HG03196 (cell line): ENCODE data around the gene TANK.
A peak's percentile ranks its signal among the peaks of the same experiment; 100 is the strongest.
"Not testable (repeated sequence)": the region's sequence is repeated elsewhere in the genome, so short reads cannot be mapped to it uniquely, and the experiment has no call there.

ENCODE experiments used
- ATAC-seq: cut with Tn5 transposase; IDR thresholded peaks from one replicate; pipeline ENCODE4 v1.9.1; 2021; ENCODE audit not compliant: unreplicated experiment

TANK gene

DNA sequence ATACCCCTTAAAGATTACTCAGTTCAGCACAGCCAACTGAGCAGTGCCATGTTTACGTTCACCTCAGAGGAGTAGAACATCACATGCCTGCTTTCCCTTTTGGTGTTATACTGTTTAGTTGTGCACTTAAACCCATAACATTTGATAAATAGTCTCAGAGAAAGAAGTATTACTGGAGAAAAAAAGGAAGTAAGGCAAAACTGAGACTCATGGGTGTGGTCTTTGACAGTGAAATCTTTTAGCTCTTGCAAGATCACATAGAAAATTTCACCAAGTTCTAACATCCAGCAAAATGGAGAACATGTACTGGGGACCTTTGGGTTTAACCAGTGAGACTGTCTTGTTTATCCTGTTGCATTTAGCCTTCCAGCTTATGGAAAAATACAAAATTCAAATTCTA, 5.6 kb downstream of the TANK start:
- no peak for ATAC-seq

DNA sequence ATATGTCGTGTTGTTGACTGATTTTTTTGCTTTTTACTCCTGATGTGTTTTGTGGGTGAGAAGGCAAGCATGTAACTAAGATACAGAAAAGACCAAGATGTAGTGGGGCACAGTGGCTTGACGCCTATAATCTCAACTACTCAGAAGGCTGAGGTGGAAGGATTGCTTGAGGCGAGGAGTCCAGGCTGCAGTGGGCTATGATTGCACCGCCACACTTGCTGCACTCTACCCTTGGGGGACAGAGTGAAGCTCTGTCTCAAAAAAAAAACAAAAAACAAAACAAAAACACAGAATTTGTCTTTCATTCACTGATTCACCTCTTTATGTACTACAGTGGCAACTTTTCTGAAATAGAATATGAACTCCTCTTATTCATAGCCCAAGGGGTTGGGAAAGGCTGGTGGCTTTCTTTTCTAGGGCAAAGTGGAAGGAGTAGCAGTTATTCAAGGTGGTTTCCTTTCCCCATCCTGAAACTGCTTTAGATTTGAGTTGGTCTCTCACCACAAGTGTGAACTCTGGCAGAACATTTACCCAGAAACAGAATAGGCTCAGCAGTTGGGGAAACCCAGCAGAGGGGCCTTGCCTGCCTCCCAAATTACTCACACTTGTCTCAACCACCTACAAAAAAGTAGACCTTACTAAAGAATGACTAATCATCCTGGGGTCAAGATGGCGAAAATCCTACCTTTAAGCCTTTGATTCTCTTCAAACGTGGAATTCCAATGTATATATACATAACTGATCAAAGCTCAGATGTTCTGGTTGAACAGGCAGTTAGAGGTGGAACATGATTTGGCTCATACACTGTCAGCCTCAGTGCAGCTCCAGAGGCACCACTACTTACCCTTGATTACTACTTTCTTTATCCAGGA, 6.5 kb downstream of the TANK start:
- peak; percentile 88 for ATAC-seq

GRCh38 chr2:161169335-161169734, 9.1 kb downstream of the TANK start:
- no peak for ATAC-seq

DNA sequence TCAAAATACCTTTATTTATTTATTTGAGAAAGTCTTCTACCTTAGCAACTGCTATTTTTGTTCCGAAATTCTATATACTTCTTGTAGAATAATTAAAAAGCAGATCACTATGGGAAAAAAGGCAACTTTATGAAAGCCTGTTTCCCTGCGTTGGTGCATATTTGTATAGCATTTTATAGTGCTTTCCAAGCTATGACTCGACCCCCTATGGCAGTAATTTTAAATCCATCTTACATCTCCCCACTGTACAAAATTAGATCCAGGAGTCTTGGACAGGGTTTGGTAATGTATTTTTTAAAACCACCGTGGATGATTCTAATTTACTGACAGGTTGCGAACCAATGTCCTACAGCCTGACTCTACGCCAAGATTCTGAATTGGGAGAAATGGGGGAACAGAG, 10.1 kb downstream of the TANK start:
- no peak for ATAC-seq

- ATAC-seq = no peak
These were observed 11.0 kb downstream of the TANK start for GRCh38 chr2:161170958-161171932.

DNA sequence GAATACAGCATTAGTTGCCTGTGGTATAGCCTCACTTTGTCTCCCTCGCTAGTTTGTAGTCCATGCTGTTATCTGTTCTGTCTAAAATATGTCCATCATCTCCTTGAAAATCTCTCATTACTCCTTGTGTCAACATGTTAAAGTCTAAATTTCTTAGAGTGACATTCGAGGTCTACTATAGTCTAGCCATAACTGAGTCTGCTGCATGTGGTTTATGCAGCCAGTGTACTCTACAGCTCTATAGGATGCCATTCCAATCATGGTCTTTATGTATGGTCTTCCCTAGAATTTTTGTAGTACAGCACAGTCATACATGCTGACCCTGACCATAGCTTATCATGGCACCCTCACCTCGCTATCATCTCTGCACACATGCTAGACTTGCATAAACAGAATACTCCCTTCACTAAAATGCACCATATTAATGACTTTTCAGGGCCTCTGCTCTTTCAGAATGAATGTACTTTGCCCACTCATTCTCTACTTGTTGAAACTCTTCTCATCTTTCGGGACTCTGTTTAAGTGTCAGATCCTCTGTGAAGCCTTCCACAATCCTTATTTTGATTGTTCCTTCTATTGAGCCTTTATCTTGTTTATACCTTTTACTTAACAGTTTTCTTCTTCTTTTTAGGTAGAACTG, 12.8 kb downstream of the TANK start:
- peak; percentile 52 for ATAC-seq

DNA sequence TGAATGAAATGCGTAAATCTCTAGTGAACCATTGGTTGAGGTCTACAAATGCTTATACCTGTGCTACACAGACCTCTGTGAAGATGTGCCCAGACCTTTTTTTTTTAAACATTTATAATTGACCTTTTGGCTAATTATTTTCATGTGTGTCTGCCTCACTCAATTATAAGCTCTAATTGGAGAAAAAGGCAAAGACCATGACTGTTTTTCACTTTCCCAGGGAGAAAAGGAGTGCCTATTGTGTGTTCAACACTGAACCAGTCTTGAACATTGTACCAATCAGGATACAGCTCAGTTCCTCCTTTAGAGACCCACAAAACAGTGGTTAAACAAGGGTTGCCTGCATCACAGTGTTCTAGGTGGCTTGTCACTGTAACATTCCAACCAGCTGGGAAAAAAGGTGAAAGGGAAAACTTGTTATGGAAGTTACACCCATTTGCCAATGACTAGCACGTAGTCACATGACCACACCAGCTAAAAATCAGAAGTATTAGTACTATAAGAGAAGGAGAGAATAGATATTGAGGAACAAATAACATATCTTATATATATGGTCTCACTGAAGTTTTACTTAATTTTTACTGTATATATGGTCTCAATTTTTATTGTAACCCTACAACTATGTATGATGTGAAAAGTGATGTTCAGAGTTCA, 13.4 kb downstream of the TANK start:
- ATAC-seq = peak; percentile 23

DNA sequence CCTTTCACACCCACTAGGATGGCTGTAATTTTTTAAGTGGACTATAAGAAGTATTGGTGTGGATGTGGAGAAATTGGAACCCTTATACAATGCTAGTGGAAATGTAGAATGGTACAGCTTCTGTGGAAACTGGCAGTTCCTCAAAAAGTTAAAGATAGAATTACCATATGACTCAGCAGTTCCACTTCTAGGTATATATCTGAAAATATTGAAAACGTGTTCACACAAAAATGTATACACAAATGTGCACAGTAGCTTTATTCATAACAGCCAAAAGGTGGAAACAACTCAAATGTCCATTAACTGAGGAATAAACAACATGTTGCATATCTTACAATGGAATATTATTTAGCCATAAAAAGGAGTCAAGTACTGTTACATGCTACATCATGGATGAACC, 17.7 kb downstream of the TANK start:
- ATAC-seq = no peak

DNA sequence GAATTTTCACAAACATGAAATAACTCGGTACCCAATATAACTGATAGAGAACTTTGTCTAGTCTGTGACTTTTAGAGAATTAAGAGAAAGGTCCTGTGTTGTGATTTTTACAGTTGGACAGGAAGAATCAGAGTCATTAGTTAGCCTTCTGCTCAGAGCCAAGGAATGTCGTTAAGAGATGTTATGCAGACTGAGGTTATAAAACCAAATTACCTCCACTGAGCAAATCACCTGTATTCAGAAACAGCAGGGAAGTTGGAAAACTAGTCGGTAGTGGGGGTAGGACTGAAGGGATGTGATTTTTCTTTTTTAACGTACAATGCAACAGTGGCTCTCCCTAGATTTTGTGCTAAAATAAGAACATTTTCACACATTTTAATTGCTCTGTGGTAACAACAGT, 18.5 kb downstream of the TANK start:
- no peak for ATAC-seq

- no peak for ATAC-seq
These were observed 29.8 kb downstream of the TANK start for GRCh38 chr2:161190050-161190449.

DNA sequence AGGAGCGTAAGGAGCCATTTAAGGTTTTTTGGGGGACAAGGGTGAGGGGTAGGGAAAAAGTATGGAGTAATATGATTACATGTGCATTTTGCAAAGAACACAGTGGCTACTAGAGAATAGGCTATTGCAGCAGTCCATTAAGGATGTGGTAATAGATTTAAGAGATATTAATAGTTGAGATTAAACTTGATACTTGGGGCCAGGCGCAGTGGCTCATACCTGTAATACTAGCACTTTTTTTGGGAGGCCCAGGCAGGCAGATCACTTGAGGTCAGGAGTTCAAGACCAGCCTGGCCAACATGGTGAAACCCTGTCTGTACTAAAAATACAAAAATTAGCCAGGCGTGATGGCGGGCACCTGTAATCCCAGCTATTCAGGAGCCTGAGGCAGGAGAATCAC, 35.4 kb downstream of the TANK start:
- not testable (repeated sequence) for ATAC-seq

DNA sequence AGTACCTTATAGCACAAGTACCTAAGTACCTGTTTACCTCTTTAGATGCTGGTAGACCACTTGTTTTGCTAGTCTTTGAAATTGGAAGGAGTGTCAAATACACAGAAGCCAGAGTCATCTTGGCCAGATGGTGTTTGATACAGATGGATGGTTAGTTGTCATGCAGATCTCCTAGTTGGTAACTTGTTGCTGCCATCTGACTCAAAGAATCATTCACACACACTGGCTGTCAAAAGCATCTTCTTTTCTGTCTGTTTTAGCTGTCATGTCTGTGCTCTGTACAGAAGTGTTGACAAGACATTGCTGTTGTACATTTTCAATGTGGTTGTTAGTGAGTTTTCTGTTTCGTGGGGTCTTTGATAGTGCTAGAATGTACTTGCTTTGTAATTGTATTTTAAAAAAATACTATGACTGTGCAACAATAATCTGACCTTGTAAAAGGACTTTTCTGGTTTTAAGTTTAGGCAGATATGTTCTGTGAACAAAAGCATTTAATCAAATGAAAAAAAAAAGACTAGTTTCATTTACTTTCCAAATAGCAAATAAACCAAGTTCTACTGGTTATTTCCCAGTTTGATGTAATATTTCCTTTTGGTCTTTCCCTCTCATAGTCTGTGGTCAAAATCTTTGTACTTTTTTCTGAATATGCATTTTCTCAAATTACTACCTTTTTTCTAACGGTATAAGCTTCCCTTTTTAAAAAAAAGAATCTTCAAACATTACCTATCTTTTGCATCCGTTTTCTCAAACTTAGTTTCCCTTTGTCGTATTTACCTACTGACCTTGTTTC, 39.9 kb downstream of the TANK start:
- peak; percentile 76 for ATAC-seq

GRCh38 chr2:161204846-161205245, 44.6 kb downstream of the TANK start:
- no peak for ATAC-seq

- no peak for ATAC-seq
These were observed 46.3 kb downstream of the TANK start for GRCh38 chr2:161206471-161207032.

DNA sequence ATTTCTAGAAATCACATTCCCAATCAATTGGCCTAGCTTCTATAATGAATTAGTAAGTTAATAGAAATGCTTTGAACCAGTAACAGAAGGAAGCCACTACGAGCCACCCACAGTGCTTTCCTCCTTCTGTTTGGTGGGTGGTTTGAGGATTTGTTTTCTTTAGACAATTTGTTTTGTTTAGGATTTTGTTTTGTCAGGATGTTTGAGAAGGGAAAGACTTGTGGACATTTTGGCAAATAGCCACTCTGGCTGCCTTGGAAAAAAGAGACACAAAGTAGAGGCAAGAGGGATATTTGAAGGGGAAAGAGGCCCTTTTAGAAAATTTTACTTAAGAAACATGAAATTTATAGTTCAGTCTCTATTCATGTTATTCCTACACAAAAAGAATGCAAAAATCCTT, 47.7 kb downstream of the TANK start:
- no peak for ATAC-seq

DNA sequence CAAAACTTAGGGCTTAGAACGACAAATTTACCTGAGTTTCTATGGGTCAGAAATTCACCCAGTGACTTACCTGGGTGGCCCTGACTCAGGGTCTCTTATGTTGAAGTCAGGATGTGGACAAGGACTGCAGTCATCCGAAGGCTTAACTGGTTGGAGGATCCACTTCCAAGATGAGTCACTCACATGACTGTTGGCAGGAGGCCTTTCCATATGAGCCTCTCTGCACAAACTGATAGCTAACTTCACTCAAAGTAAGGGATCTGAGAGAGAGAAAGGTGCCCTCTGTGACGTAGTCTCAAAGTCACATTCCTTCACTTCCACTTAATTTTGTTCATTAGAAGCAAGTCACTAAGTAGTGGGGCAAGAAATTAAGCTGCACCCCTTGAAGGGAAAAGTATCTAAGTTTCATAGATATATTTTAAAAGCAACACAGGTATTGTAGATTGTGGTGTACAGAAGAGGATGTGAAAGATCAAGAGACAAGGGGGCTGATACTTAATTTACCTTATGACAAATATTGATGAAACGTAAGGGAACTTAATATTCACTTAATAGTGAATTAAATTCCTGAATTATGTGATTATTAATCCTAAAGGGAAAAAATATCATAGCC, 48.4 kb downstream of the TANK start:
- no peak for ATAC-seq

- ATAC-seq = no peak
These were observed 49.7 kb downstream of the TANK start for GRCh38 chr2:161209902-161210301.

DNA sequence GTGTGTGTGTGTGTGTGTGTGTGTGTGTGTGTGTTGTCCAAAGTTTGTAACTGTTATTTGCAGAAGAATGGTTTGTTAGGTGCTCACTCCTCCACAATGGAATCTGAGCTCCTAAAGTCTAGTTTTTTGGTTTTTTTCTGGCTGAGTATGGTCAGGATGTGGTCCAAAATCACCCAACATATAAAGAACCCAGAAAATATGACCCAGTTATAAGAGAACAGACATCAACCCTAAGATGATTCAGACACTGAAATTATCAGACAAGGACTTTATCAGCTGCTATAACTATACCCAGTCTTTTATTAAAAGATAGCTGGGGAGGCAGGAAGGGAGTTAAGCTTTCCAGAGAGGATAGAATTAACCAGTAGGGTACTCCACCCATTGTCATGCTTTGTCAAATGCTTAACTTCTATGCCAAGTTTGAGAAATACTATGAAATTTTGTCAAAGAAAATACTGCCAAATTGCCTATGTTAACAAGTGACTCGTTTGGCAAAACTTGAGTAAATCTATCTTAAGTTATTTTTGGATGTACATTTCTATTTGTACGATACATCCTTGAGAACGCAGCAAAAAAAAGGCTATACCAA, 57.5 kb downstream of the TANK start:
- no peak for ATAC-seq

GRCh38 chr2:161219211-161219610, 59.0 kb downstream of the TANK start:
- no peak for ATAC-seq
